ENCODE data around the gene FAM53B. TPM values are rescaled to one million over a fixed set of nuclear protein-coding genes. Genes with fewer than 3 reads are reported as not detected.

FAM53B gene, protein sequence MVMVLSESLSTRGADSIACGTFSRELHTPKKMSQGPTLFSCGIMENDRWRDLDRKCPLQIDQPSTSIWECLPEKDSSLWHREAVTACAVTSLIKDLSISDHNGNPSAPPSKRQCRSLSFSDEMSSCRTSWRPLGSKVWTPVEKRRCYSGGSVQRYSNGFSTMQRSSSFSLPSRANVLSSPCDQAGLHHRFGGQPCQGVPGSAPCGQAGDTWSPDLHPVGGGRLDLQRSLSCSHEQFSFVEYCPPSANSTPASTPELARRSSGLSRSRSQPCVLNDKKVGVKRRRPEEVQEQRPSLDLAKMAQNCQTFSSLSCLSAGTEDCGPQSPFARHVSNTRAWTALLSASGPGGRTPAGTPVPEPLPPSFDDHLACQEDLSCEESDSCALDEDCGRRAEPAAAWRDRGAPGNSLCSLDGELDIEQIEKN
- total RNA-seq (2022): 13.6 and 13.7 TPM in 2 replicates
- Bru-seq, nascent RNA: percentile 56 among the genes with signal in this experiment
- percentile 84 among the genes with signal in this experiment for BruChase-seq, experiment 1, labeled RNA remaining after a 2-hour chase
- BruChase-seq, experiment 2, labeled RNA remaining after a 6-hour chase: percentile 84 among the genes with signal in this experiment
- long read RNA-seq, full-length matches to known transcripts: 1 of 6 reads
- long read RNA-seq, partial matches to known transcripts: 0 of 6 reads
- long read RNA-seq, other reads (novel, unspliced or antisense): 5 of 6 reads

- DNase-seq: peak; percentile 83 to 92
- Mint-ChIP-seq H3K9me3 (ENCODE audit: unreplicated experiment) (no peaks in the 10 kb centered on the region), H3K27ac (ENCODE audit: unreplicated experiment) (peak within 1 kb of the TSS; percentile 93), H3K36me3 (ENCODE audit: insufficient read depth, unreplicated experiment) (peaks cover 10% of the 10 kb centered on the region), H3K4me1 (ENCODE audit: low read depth, unreplicated experiment) (peaks cover 32% of the 10 kb centered on the region), H3K4me3 (ENCODE audit: unreplicated experiment) (peak within 1 kb of the TSS; percentile 92), H3K27me3 (ENCODE audit: insufficient read depth, unreplicated experiment) (no peaks in the 10 kb centered on the region)
- Histone ChIP-seq H3K4me1 (peaks cover 50% of the 10 kb centered on the region), H3K27me3 (replicated peaks; ENCODE audit: control insufficient read depth, insufficient read depth, low read length) (no peaks in the 10 kb centered on the region), H3K9me3 (no peaks in the 10 kb centered on the region), H3K36me3 (ENCODE audit: control insufficient read depth, insufficient read depth, low read length) (peaks cover 2% of the 10 kb centered on the region; the same call in 1 of the 2 replicates), H3K4me3 (ENCODE audit: low read depth, low read length) (peak within 1 kb of the TSS; percentile 86)
- ChIA-PET POLR2A (interaction anchor here (0.6 kb wide), 1 partner anchor 47 kb away, joined by 4 read pairs; no protein-coding TSS in a partner anchor), CTCF (no interaction called here)
- TF ChIP-seq, protein P1, sequence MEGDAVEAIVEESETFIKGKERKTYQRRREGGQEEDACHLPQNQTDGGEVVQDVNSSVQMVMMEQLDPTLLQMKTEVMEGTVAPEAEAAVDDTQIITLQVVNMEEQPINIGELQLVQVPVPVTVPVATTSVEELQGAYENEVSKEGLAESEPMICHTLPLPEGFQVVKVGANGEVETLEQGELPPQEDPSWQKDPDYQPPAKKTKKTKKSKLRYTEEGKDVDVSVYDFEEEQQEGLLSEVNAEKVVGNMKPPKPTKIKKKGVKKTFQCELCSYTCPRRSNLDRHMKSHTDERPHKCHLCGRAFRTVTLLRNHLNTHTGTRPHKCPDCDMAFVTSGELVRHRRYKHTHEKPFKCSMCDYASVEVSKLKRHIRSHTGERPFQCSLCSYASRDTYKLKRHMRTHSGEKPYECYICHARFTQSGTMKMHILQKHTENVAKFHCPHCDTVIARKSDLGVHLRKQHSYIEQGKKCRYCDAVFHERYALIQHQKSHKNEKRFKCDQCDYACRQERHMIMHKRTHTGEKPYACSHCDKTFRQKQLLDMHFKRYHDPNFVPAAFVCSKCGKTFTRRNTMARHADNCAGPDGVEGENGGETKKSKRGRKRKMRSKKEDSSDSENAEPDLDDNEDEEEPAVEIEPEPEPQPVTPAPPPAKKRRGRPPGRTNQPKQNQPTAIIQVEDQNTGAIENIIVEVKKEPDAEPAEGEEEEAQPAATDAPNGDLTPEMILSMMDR (IDR thresholded peaks at IDR 0.05; ENCODE audit: insufficient read depth in 1 of 2, low read depth in 1 of 2, low read length in 1 of 2, severe bottlenecking in 1 of 2, unreplicated experiment in 1 of 2): peak in 1 of 2 experiments; percentile 6
- BruUV-seq (replicated peaks): no TSS peak
- intact Hi-C loops (cut with micrococcal nuclease; ENCODE audit: unreplicated experiment): loop anchor here (2.0 to 5.0 kb wide), 2 partner anchors 54 to 112 kb away; no protein-coding TSS in a partner anchor
These were observed at the start of gene FAM53B for GRCh38 chr10:124744102-124745050. TSS of gene FAM53B (minus strand) at chr10:124744378. CDS start at chr10:124706713, 37,665 bp downstream.

DNA sequence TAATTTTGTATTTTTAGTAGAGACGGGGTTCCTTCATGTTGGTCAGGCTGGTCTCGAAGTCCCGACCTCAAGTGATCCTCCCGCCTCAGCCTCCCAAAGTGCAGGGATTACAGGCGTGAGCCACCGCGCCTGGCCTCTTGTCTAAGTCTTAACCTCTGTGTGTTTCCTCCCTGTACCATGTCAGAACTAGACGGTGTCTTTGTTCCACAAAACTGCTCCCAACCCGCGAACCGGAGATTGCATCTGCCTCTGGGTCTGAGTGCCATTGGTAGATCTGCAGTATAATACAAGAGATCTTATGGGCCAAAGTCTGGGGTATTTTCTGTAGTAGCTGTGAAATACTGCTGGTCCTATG, 48.8 kb upstream of the FAM53B start:
- H3K4me3 ChIP-seq (ENCODE audit: low read depth, low read length): no peak overlapping the region
- H3K4me3 Mint-ChIP-seq (ENCODE audit: unreplicated experiment): peak overlapping the region; percentile 93
- POLR2A ChIA-PET: no interaction called here
- CTCF ChIA-PET: no interaction called here
- no peaks in the 10 kb centered on the region for H3K9me3 ChIP-seq
- peaks cover 7% of the 10 kb centered on the region; the same call in 1 of the 2 replicates for H3K4me1 ChIP-seq
- TF ChIP-seq, protein P1 (IDR thresholded peaks at IDR 0.05; ENCODE audit: insufficient read depth in 1 of 2, low read depth in 1 of 2, low read length in 1 of 2, severe bottlenecking in 1 of 2, unreplicated experiment in 1 of 2): no peak
- no TSS peak for BruUV-seq (replicated peaks)
- no peaks in the 10 kb centered on the region for H3K27me3 ChIP-seq (replicated peaks; ENCODE audit: control insufficient read depth, insufficient read depth, low read length)
- intact Hi-C loops (cut with micrococcal nuclease; ENCODE audit: unreplicated experiment): no loop called here
- no peak for DNase-seq
- H3K27ac Mint-ChIP-seq (ENCODE audit: unreplicated experiment): peak overlapping the region; percentile 86
- H3K36me3 Mint-ChIP-seq (ENCODE audit: insufficient read depth, unreplicated experiment): peaks cover 18% of the 10 kb centered on the region
- no peaks in the 10 kb centered on the region for H3K9me3 Mint-ChIP-seq (ENCODE audit: unreplicated experiment)
- H3K27me3 Mint-ChIP-seq (ENCODE audit: insufficient read depth, unreplicated experiment): no peaks in the 10 kb centered on the region
- no peaks in the 10 kb centered on the region for H3K36me3 ChIP-seq (ENCODE audit: control insufficient read depth, insufficient read depth, low read length)
- H3K4me1 Mint-ChIP-seq (ENCODE audit: low read depth, unreplicated experiment): peaks cover 8% of the 10 kb centered on the region
